GM12892 (cell line): ENCODE data around the gene C1orf185.
"Not testable (repeated sequence)": the region's sequence is repeated elsewhere in the genome, so short reads cannot be mapped to it uniquely, and the experiment has no call there.

Source experiments
- DNase-seq: peaks from one replicate; pipeline ENCODE4 v3.0.0; 2011; ENCODE audit not compliant: insufficient read length
- FAIRE-seq: peaks from 2 replicates; lab custom pipeline; 2011; peaks lifted over from hg19 to GRCh38; lab: Jason Lieb, UNC
- POLR2A ChIP-seq: IDR thresholded peaks from 2 replicates; pipeline ENCODE4 v1.6.1; 2011; ENCODE audit warnings: low read depth, low read length, control low read depth
- POLR2AphosphoS5 ChIP-seq: IDR thresholded peaks from 2 replicates; pipeline ENCODE4 v1.6.1; 2011; ENCODE audit warnings: low read depth, low read length, control low read depth
- TAF1 ChIP-seq: IDR thresholded peaks from 2 replicates; pipeline ENCODE4 v1.6.1; 2011; ENCODE audit warnings: low read depth, mild to moderate bottlenecking, control low read depth, low read length, borderline replicate concordance

The C1orf185 gene

DNA sequence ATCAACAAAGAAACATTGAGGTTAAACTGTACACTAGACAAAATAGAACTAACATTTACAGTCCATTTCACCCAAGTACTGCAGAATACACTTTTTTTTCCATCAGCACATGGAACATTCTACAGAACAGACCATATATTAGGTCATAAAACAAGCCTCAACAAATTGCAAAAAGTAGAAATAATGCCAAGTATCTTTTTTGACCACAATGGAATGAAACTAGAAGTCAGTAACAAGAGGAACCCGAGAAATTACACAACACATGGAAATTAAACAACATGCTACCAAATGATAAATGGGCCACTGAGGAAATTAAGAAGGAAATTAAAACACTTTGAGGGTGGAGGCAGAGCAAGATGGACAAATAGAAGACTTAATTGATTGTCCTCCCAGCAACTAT lies 8.4 kb upstream of the C1orf185 start:
- no peak for DNase-seq
- FAIRE-seq, result no peak
- TF ChIP-seq POLR2A (no peak), POLR2AphosphoS5 (no peak), TAF1 (no peak)

DNA sequence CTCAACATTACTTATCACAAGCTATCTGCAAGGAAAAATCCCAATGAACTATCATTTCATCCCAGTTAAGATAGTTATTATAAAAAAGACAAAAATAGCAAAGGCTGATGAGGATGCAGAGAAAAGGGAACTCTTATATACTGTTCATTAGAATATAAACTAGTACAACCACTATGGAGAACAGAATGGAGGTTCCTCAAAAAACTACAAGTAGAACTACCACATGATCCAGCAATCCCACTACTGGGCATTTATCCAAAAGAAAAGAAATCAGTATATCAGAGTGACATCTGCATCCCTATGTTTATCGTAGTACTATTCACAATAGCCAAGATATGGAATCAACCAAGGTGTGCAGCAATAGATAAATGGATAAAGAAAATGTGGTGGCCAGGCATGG lies 4.9 kb upstream of the C1orf185 start:
- no peak for FAIRE-seq
- no peak for TF ChIP-seq TAF1
- no peak for TF ChIP-seq POLR2A
- no peak for TF ChIP-seq POLR2AphosphoS5
- no peak for DNase-seq

DNA sequence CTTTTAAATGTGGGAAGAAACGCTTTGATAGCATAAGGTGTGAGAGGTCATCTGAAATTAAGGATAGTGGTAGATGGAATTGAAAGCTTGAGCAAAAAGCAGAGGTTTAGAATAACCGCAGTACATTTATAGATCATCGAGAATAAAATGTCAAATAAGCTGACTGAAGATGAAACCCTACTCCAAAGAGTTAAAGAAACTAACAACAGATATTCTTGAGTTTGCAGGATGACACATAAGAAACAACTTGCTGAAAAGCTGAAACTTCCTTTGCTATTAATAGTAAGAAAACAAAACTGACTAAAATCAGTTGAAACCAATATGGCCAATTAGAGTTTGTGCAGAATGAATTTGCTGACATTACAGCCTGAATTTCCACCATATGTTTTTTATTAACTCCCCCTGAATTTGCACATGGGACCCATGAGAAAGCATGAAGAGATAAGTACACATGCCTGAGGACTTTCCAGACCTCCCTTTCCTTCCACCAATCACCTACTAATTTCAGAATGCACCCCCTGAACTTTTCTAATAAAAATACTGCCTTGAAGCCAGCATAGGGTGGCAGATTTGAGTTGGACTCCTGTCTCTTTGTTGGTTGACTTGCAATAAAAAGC lies 1.7 kb upstream of the C1orf185 start:
- TF ChIP-seq POLR2AphosphoS5, result no peak
- DNase-seq (peak; percentile 8), FAIRE-seq (peak; percentile 80)

DNA sequence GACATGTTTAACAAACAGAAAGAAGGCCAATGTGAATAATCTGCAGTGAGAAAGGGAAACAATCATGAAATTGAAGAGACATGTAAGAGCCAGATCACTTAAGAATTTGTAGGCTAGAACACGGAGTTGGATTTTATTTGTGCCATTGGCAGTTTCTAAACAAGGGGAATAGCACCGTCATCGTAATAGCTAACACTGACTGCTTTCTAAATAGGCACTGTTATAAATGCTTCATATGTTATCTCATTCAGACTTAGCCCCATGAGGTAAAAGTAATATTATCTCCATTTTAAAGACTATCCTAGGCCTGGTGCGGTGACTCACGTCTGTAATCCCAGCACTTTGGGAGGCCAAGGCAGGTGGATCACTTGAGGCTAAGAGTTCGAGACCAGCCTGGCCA lies 12.1 kb downstream of the C1orf185 start:
- DNase-seq (no peak), FAIRE-seq (no peak)
- TF ChIP-seq POLR2A (no peak), POLR2AphosphoS5 (no peak), TAF1 (no peak)

DNA sequence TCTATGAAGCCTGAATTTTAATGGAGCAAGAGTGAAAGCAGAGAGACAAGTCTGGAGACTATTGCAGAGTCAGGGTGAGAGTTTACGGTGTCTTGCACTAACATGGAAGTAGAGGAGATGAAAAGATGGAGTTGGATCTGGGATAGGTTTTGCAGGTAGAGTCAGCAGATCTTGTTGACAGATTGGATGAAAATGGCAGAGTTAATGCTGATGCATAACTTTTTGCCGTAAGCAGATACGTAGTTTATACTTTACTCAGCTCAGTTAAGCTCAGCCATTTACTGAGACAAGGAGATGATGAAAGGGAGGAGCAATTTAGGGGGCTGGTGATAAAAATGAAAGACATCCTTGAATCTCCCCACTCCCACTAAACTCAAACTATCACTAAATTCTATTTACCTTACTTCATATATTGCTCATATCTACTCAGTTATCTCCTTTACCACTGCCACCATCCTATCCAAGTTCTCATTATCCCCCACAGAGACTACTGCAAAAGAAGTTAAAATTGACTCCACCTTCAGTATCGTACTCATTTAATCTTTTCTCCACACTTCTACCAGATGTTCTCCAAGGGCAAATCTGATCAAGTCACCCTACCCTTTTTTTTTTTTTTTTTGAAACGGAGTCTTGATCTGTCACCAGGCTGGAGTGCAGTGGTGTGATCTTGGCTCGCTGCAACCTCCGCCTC lies 13.8 kb downstream of the C1orf185 start:
- DNase-seq, result no peak
- TF ChIP-seq POLR2AphosphoS5 (no peak), POLR2A (no peak), TAF1 (no peak)
- FAIRE-seq, result no peak

DNA sequence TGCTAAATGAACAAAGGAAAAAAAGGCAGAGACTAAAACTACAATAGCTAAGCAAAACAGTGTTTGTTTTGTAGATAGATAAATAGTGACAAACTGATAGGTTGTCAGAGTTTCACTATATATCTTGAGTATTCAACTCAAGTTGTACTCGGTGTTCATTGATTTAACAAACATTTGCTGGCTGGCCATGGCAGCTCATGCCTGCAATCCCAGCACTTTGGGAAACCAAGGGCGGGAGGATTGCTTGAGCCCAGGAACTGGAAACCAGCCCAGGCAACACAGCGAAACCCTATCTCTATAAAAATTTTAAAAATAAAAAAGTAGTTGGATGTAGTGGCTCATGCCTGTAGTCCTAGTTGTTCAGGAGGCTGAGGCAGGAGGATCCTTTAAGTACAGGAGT lies 17.3 kb downstream of the C1orf185 start:
- DNase-seq (no peak), FAIRE-seq (no peak)
- TF ChIP-seq TAF1 (no peak), POLR2A (no peak), POLR2AphosphoS5 (no peak)

DNA sequence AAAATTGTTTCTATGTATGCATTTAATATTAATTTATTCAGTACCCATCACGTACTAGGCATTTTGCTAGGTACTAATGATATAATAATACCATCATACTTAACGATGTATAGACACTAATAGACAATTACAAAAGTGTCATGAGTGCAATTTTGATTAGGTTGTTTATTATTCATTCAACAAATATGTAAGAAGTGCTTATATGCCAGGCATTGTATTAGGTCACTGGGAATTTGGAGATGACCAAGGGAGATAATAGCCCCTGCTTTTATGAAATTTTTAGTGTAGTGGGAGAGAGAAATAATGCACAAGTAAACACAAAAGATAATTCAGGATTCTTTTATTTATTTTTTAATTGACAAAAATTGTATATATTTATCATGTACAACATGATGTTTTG lies 18.6 kb downstream of the C1orf185 start:
- DNase-seq (no peak), FAIRE-seq (no peak)
- TF ChIP-seq TAF1, result no peak
- no peak for TF ChIP-seq POLR2AphosphoS5
- no peak for TF ChIP-seq POLR2A

DNA sequence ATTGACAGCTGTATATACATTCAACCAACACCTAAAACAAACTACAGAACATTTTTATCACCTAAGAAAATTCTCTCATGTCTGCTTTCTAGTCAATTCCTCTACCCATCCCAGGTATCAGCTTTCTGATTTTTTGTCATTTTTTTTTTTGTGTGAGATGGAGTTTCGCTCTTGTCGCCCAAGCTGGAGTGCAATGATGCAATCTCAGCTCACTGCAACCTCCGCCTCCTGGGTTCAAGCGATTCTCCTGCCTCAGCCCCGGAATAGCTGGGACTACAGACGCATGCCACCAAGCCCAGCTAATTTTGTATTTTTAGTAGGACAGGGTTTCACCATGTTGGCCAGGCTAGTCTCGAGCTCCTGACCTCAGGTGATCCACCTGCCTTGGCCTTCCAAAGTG lies 25.1 kb downstream of the C1orf185 start:
- not testable (repeated sequence) for FAIRE-seq, DNase-seq

DNA sequence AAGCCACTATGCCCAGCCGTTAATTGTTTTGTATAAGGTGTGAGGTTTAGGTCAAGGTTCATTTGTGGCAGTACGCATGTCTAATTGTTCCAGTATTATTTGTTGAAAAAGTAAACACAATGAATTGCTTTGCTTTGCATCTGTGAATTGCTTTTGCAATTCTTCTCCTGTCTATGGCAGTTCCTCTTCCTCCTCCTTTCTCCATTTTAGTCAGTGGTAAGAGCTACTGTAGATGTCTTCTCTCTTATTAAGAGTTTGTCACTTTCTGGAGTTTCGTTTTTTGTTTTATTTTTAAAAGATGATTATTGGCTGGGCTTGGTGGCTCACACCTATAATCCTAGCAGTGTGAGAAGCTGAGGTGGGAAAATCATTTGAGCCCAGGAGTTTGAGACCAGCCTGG lies 29.2 kb downstream of the C1orf185 start:
- DNase-seq (no peak), FAIRE-seq (no peak)
- no peak for TF ChIP-seq POLR2AphosphoS5
- no peak for TF ChIP-seq TAF1
- no peak for TF ChIP-seq POLR2A

DNA sequence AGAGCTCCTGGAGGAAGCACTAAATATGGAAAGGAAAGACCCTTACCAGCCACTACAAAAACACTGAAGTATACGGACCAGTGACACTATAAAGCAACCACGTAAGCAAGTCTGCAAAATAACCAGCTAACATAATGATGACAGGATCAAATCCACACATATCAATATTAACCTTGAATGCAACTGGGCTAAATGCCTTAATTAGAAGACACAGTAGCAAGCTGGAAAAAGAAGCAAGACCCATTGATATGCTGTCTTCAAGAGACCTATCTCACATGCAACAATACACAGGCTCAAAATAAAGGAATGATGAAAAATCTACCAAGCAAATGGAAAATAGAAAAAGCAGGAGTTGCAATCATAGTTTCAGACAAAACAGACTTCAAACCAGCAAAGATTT lies 31.0 kb downstream of the C1orf185 start:
- no peak for TF ChIP-seq POLR2A
- no peak for TF ChIP-seq TAF1
- TF ChIP-seq POLR2AphosphoS5, result no peak
- DNase-seq (no peak), FAIRE-seq (no peak)

DNA sequence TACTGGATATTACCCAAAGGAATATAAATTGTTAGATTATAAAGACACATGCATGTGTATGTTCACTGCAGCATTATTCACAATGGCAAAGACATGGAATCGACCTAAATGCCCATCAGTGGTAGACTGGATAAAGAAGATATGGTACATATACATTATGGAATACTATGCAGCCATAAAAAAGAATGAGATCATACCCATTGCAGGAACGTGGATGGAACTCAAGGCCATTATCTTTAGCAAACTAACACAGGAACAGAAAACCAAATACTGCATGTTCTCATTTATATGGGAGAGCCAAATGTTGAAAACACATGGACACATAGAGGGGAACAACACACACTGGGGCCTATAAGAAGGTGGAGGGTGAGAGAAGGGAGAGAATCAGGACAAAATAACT lies 35.7 kb downstream of the C1orf185 start:
- DNase-seq, FAIRE-seq: not testable (repeated sequence)

DNA sequence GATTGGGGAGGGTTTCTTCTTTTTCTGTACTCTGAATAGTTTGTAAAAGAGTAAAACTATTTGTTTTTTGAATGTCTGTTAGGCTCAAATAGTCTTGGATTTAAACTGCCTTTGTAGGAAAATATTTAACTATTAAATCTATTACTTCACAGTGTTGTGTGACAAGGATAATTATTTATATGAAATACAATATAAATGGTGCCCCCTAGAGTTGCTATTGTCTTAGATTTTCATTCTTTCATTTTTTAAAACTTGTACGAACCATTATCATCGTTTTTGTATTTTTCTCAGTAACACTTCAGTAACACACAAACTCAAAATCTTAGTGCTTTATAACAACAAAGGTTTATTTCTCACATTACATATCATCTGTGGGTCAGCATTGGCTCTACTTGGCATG lies 37.4 kb downstream of the C1orf185 start:
- no peak for DNase-seq
- no peak for FAIRE-seq
- no peak for TF ChIP-seq POLR2A
- no peak for TF ChIP-seq POLR2AphosphoS5
- no peak for TF ChIP-seq TAF1

DNA sequence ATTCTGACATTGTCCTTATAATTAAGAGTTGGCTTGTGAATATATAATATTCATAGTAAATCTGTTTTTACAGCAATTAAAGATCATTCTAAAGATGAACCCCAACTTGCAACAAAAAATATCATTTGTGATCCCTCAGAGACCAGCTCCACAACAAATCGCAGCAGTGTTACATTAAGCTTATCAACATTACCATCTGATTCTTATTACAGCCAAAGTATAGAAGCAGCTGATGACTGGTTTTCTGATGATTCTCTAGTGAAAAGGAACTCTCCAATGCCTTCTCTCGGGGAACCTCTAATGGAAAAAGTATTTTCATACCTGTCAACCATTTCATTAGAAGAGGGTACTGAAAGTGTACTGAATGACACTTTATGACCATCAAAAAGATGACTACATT lies 45.4 kb downstream of the C1orf185 start:
- FAIRE-seq, result no peak
- TF ChIP-seq POLR2A (no peak), POLR2AphosphoS5 (no peak), TAF1 (no peak)

More for the DNA sequence above, 45.4 kb downstream of the C1orf185 start:
- no peak for DNase-seq
